NCI-H69 (cell line): ENCODE measurements around the gene MX1.

ENCODE experiments used
- DNase-seq: peaks from one replicate; lab custom pipeline; 2025; lab: John Stamatoyannopoulos, UW

The MX1 gene

GRCh38 chr21:41425954-41426675, at the start of gene MX1:
TSS of gene MX1 (plus strand) at chr21:41426239. CDS start at chr21:41432071, 5,832 bp downstream.
- peak; percentile 26 for DNase-seq

- no peak for DNase-seq
Observed at GRCh38 chr21:41377715-41378114, 48.3 kb upstream of the MX1 start.

GRCh38 chr21:41378849-41379248, 47.2 kb upstream of the MX1 start:
- no peak for DNase-seq

- DNase-seq, result no peak
Observed at GRCh38 chr21:41379901-41380300, 46.1 kb upstream of the MX1 start.

- DNase-seq, result no peak
Observed at GRCh38 chr21:41381731-41382130, 44.3 kb upstream of the MX1 start.

- no peak for DNase-seq
Observed at GRCh38 chr21:41387042-41387819, 38.8 kb upstream of the MX1 start.

GRCh38 chr21:41387824-41388223, 38.2 kb upstream of the MX1 start:
- no peak for DNase-seq

- DNase-seq, result no peak
Observed at GRCh38 chr21:41388259-41388658, 37.8 kb upstream of the MX1 start.

- no peak for DNase-seq
Observed at GRCh38 chr21:41390043-41390639, 35.9 kb upstream of the MX1 start.

- DNase-seq, result no peak
Observed at GRCh38 chr21:41393876-41394465, 32.1 kb upstream of the MX1 start.

- no peak for DNase-seq
Observed at GRCh38 chr21:41396558-41397075, 29.4 kb upstream of the MX1 start.

GRCh38 chr21:41397471-41397891, 28.6 kb upstream of the MX1 start:
- no peak for DNase-seq

- no peak for DNase-seq
Observed at GRCh38 chr21:41398251-41398650, 27.8 kb upstream of the MX1 start.

- no peak for DNase-seq
Observed at GRCh38 chr21:41398831-41399230, 27.2 kb upstream of the MX1 start.

GRCh38 chr21:41399246-41399800, 26.7 kb upstream of the MX1 start:
- no peak for DNase-seq

- DNase-seq, result no peak
Observed at GRCh38 chr21:41402231-41402630, 23.8 kb upstream of the MX1 start.

- no peak for DNase-seq
Observed at GRCh38 chr21:41402796-41403195, 23.2 kb upstream of the MX1 start.

GRCh38 chr21:41403331-41403730, 22.7 kb upstream of the MX1 start:
- no peak for DNase-seq

- no peak for DNase-seq
Observed at GRCh38 chr21:41403966-41404365, 22.1 kb upstream of the MX1 start.

- DNase-seq, result no peak
Observed at GRCh38 chr21:41405321-41405720, 20.7 kb upstream of the MX1 start.

- no peak for DNase-seq
Observed at GRCh38 chr21:41406340-41406739, 19.7 kb upstream of the MX1 start.
